PFSK-1 (cell line): ENCODE results near the gene SIGLEC7.
A peak's percentile ranks its signal among the peaks of the same experiment; 100 is the strongest.

Source experiments
- FOXP2 ChIP-seq: optimal IDR thresholded peaks from 2 replicates; pipeline ENCODE3; 2011; ENCODE audit warnings: borderline replicate concordance, control low read depth, inconsistent platforms; ENCODE audit not compliant: insufficient read depth; ENCODE audit errors: extremely low read length, extremely low read depth
- POLR2AphosphoS5 ChIP-seq: IDR thresholded peaks from 2 replicates; pipeline ENCODE4 v1.6.1; 2012; ENCODE audit warnings: low read depth, mild to moderate bottlenecking, control low read depth, low read length, moderate library complexity
- SIN3A ChIP-seq: IDR thresholded peaks from 2 replicates; pipeline ENCODE4 v1.6.1; 2012; ENCODE audit warnings: mild to moderate bottlenecking, low read length, moderate library complexity, borderline replicate concordance; ENCODE audit not compliant: insufficient read depth
- TAF1 ChIP-seq: IDR thresholded peaks from 2 replicates; pipeline ENCODE4 v1.6.1; 2012; ENCODE audit warnings: low read length, control low read depth, borderline replicate concordance; ENCODE audit not compliant: insufficient read depth
- TF ChIP-seq, protein P1 (sequence below), 2 experiments: IDR thresholded peaks; 2 replicates each; pipeline versions ENCODE4 v1.6.1 to v1.8.0; 2011 to 2012; ENCODE audit warnings: low read depth in 2 of 2, low read length in 2 of 2, control low read depth in 1 of 2, inconsistent platforms in 1 of 2, mild to moderate bottlenecking in 1 of 2, moderate library complexity in 1 of 2; ENCODE audit not compliant: insufficient read depth in 1 of 2

Gene SIGLEC7

DNA sequence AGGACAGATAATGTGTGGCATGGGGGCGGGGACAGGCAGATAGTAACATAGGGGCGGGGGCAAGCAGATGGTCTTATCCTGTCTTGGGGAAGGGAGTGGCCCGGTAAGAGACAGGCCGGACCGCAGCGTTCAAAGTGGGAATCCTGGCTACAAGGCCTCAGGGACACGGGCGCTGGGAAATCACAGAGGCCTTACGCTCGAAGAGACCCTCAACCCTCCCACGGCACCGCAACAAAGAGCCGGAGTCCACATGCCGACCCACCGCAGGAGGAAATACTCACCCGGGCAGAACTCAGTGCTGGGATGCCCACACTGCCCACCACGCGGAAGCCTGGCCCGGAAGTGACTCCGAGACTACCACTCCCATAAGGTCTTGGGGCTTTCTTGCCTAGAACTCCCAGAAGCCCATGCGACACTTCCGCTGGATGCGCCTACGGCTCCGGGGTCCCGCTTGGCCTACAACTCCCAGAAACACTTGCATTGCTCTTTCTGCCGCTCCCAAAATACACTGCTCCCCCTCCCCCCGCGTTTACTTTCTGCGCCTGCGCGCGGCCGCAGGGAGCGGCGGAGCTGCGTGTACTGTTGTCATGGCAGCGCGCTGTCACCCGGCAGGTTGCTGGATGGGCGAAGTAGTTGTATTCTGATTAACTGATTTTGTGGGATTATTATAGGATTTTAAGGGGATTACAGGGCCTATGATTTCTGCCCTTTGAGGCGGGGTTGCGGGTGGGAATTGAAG, 33.9 kb upstream of the SIGLEC7 start, which contains the start of gene CTU1:
CTU1 (minus strand) TSS at position 344 of the 739 bp plus-strand sequence. CDS start 3,840 bp downstream, outside the sequence.
- peak; percentile 87 for TF ChIP-seq POLR2AphosphoS5
- 0 out of 2 replicates have a peak, but pooled peaks have one; percentile 53 for TF ChIP-seq TAF1
- TF ChIP-seq, protein P1, sequence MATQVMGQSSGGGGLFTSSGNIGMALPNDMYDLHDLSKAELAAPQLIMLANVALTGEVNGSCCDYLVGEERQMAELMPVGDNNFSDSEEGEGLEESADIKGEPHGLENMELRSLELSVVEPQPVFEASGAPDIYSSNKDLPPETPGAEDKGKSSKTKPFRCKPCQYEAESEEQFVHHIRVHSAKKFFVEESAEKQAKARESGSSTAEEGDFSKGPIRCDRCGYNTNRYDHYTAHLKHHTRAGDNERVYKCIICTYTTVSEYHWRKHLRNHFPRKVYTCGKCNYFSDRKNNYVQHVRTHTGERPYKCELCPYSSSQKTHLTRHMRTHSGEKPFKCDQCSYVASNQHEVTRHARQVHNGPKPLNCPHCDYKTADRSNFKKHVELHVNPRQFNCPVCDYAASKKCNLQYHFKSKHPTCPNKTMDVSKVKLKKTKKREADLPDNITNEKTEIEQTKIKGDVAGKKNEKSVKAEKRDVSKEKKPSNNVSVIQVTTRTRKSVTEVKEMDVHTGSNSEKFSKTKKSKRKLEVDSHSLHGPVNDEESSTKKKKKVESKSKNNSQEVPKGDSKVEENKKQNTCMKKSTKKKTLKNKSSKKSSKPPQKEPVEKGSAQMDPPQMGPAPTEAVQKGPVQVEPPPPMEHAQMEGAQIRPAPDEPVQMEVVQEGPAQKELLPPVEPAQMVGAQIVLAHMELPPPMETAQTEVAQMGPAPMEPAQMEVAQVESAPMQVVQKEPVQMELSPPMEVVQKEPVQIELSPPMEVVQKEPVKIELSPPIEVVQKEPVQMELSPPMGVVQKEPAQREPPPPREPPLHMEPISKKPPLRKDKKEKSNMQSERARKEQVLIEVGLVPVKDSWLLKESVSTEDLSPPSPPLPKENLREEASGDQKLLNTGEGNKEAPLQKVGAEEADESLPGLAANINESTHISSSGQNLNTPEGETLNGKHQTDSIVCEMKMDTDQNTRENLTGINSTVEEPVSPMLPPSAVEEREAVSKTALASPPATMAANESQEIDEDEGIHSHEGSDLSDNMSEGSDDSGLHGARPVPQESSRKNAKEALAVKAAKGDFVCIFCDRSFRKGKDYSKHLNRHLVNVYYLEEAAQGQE (IDR thresholded peaks at IDR 0.05; ENCODE audit: insufficient read depth in 1 of 2, low read depth in 2 of 2, low read length in 2 of 2), result no peak
- TF ChIP-seq FOXP2, result no peak
- TF ChIP-seq SIN3A, result peak; percentile 72

DNA sequence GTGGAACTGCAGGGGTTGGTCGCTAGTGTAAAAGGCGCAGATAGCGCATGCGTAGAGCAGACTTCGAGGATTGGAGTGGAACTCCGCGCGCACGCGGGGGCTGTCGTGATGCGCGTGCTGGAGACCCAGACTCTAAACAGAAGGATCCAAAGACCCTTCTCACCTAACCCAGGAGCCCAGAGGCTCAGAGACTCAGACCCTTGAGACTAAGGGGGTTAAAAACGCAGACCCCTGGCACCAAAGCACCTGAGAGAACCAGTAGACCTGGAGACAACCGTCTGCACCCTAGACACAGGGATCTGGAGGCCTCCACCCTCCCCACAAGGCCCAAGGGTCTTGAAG, 33.3 kb upstream of the SIGLEC7 start:
- TF ChIP-seq SIN3A (no peak), TAF1 (no peak), FOXP2 (no peak), POLR2AphosphoS5 (no peak)
- TF ChIP-seq, protein P1 (IDR thresholded peaks at IDR 0.05; ENCODE audit: insufficient read depth in 1 of 2, low read depth in 2 of 2, low read length in 2 of 2), result no peak

DNA sequence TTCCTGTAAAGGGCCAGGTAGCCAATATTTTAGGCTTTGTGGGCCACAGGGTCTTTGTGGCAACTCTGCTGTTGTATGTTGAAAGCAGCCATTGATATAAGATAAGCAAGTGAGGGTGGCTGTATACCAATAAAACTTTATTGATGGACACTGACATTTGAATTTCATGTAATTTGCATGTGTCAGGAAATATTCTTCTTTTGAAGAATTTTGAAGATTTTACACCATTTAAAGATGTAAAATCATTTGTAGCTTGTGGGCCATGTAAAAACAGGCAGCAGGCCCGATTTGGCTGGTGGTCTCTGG, 31.5 kb upstream of the SIGLEC7 start:
- TF ChIP-seq FOXP2 (no peak), POLR2AphosphoS5 (no peak), TAF1 (no peak), SIN3A (no peak)
- TF ChIP-seq, protein P1 (IDR thresholded peaks at IDR 0.05; ENCODE audit: insufficient read depth in 1 of 2, low read depth in 2 of 2, low read length in 2 of 2), result no peak

DNA sequence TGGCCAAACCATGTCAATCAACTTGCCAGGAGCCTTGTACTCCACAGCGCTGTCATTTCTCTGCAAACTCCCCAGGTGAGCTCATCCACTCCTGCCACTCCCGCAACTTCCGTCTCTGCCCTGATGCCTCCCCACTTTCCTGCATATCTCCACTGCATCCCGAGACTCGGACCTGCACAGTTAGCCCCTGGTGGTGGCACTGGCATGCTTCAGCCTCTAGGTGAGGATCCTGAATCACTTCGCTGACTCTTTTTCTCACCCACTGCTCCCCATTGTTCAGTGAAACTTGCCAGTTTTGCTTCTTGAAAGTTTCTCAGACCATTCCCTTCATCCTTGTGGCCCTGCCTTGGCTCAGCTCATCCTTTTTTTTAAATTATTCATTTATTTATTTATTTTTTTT, 30.5 kb upstream of the SIGLEC7 start:
- TF ChIP-seq POLR2AphosphoS5 (no peak), FOXP2 (no peak), TAF1 (no peak), SIN3A (no peak)
- TF ChIP-seq, protein P1 (IDR thresholded peaks at IDR 0.05; ENCODE audit: insufficient read depth in 1 of 2, low read depth in 2 of 2, low read length in 2 of 2), result no peak
